Mucosa of stomach (tissue), 1 donor: ENCODE results near the gene TSPEAR.

ENCODE experiments used
- H3K27me3 ChIP-seq: one replicate; pipeline ENCODE4 v1.7.0; 2013; ENCODE audit warnings: mild to moderate bottlenecking, low read length; ENCODE audit not compliant: control insufficient read depth, insufficient read depth
- H3K36me3 ChIP-seq: one replicate; pipeline ENCODE4 v1.7.0; 2013; ENCODE audit warnings: low read length; ENCODE audit not compliant: control insufficient read depth, insufficient read depth
- H3K4me1 ChIP-seq: one replicate; pipeline ENCODE4 v1.7.0; 2013; ENCODE audit warnings: mild to moderate bottlenecking, low read length; ENCODE audit not compliant: control insufficient read depth, insufficient read depth
- H3K4me3 ChIP-seq: one replicate; pipeline ENCODE4 v1.7.0; 2013; ENCODE audit warnings: low read length
- H3K9ac ChIP-seq: one replicate; pipeline ENCODE4 v1.7.0; 2013; ENCODE audit warnings: mild to moderate bottlenecking, low read length, moderate library complexity
- H3K9me3 ChIP-seq: one replicate; pipeline ENCODE4 v1.7.0; 2013; ENCODE audit warnings: mild to moderate bottlenecking, low read length, moderate library complexity; ENCODE audit not compliant: control insufficient read depth
- donor health status: Pancreatic carcinoma.

TSPEAR gene

DNA sequence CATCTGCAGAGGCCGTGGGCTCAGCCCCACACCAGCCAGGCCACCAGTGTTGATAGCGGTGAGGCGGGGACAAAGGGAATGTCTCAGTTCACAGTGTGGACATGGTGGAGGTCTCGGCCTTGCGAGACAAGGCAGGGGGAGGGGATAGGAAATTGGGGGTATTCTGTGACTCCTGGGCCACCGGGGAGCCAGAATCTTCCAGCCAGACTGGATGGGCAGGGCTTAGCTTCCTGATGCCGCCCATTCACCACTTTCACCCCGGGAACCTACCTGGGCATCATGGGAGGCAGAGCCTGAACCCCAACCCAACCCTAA, 251.0 kb downstream of the TSPEAR start:
- Histone ChIP-seq H3K4me3 (no peak overlapping the region), H3K9me3 (no peaks in the 10 kb centered on the region), H3K27me3 (no peaks in the 10 kb centered on the region), H3K4me1 (peaks cover 17% of the 10 kb centered on the region), H3K9ac (no peak overlapping the region), H3K36me3 (no peaks in the 10 kb centered on the region)

DNA sequence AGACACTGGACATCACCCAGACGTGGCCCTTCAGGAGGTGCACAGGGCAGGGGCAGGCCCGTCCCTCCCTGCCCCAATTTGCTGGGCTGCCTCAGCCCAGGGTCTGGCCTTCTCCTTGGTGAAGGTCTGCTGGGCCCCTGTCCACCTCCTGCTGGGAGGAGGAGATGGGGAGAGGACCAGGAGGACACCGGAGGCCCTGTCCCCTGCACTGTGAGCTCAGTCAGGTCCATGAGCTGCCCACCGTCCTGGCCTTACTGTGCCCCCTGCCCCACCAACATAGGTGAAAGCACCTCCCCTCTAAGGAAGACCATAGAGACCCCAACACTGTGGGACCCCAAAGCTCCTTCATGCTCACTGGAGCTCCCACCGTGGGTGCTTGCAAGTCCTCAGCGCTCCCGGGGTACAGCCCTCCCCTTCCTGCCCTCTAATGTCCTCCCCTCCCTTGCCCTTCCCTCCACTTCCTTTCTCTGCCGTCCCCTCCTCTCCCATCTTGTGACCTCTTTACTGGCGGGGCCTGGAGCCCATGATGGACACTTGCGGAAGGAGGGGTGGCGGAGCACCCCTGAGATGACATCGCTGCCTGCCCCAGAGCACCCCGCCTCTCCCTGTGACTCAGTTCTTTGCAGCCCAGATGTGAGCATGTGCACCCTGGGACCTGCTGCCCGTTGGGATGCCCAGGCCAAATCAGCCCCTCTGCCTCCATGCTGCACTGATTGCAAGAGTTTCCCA, 251.5 kb downstream of the TSPEAR start:
- H3K4me3 ChIP-seq, result no peak overlapping the region
- no peaks in the 10 kb centered on the region for H3K9me3 ChIP-seq
- no peak overlapping the region for H3K9ac ChIP-seq
- H3K27me3 ChIP-seq, result no peaks in the 10 kb centered on the region
- peaks cover 17% of the 10 kb centered on the region for H3K4me1 ChIP-seq
- no peaks in the 10 kb centered on the region for H3K36me3 ChIP-seq

DNA sequence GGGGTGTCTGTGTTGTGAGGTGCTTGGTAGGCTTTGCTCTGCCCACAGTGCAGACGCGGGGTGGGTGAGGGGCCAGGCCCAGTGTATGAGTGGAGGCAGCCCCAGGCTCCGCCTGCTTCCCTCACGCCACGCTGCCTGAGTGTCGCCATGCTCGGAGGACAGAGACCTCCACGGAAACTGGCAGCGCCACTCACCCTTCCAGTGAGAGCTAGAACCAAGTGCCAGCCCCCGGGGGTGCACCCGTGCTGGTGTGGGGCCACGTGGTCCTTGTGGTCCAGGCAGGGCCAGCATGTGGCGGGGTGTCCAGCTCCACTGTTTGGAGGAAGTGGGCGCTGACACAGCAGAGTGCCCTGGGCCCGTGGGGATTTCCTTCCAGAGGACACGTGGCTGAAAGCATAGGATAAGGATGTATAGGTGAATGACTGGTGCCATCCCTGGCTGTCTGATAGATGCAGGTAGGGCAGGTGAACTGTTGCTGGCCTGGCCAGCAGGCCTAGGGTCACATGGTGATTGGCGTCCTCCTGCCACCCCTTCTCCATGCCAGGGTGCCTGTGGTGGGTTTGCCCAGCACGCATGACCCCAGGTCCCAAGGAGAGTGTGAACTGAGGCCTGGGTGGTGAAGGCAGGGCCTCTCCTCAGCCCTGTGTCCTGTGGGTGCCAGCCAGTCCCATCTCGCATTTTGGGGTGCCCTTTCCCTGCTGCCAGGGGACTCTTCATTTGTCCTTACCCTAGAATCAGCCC, 252.2 kb downstream of the TSPEAR start:
- Histone ChIP-seq H3K9me3 (no peaks in the 10 kb centered on the region), H3K9ac (no peak overlapping the region), H3K4me1 (peaks cover 17% of the 10 kb centered on the region), H3K4me3 (no peak overlapping the region), H3K36me3 (no peaks in the 10 kb centered on the region), H3K27me3 (no peaks in the 10 kb centered on the region)

DNA sequence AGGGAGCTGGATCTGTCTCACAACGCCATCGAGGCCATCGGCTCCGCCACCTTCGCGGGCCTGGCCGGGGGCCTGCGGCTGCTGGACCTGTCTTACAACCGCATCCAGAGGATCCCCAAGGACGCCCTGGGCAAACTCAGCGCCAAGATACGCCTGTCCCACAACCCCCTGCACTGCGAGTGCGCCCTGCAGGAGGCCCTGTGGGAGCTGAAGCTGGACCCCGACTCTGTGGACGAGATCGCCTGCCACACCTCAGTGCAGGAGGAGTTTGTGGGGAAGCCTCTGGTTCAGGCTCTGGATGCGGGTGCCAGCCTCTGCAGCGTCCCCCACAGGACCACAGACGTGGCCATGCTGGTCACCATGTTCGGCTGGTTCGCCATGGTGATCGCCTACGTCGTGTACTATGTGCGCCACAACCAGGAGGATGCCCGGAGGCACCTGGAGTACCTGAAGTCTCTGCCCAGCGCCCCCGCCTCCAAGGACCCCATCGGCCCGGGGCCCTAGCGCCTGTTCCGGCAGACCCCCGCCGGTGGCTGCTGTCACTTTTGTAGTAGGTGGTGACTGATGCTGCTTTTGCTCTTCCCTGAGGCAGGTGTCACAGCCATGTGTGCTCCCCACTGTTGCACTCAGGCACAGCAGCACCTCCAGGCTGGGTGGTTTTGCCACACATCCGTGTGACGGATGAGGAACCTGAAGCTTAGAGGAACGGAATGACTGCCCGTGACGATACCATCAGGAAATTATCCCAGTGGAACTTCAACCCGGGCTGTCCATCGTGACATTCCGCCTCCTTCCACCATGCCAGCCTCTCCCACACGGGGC, 254.2 kb downstream of the TSPEAR start:
- H3K4me1 ChIP-seq, result peaks cover 17% of the 10 kb centered on the region
- H3K27me3 ChIP-seq, result no peaks in the 10 kb centered on the region
- no peaks in the 10 kb centered on the region for H3K36me3 ChIP-seq
- H3K9ac ChIP-seq, result no peak overlapping the region
- no peaks in the 10 kb centered on the region for H3K9me3 ChIP-seq
- no peak overlapping the region for H3K4me3 ChIP-seq

DNA sequence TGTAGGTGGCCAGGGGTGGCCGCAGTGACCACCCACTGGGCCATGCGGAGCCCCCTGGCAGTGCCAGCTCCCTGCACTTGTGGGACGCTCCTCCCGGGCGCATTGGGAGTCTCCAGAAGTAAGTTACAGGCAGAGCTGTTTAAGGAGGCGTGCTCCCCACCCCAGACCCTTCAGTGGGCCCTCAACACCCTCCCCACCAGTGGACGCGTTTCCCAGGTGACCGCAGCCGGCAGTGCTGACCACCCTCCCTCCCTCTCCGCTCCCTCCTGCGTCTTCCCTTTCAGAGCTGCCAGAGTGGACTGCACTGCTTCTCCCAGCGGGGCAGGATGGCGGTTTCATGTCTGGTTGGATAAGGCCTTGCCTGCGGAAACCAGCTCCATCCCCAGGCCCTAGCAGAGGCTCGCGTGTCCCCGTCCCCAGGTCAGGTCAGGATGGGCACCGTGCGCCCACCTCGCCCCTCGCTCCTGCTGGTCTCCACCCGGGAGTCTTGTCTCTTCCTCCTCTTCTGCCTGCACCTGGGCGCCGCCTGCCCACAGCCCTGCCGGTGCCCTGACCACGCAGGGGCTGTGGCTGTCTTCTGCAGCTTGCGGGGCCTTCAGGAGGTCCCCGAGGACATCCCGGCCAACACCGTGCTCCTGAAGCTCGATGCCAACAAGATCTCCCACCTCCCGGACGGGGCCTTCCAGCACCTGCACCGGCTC, 255.0 kb downstream of the TSPEAR start:
- Histone ChIP-seq H3K36me3 (no peaks in the 10 kb centered on the region), H3K27me3 (no peaks in the 10 kb centered on the region), H3K9me3 (no peaks in the 10 kb centered on the region), H3K4me1 (peaks cover 17% of the 10 kb centered on the region), H3K4me3 (peak overlapping the region; percentile 22), H3K9ac (peak overlapping the region; percentile 62)

DNA sequence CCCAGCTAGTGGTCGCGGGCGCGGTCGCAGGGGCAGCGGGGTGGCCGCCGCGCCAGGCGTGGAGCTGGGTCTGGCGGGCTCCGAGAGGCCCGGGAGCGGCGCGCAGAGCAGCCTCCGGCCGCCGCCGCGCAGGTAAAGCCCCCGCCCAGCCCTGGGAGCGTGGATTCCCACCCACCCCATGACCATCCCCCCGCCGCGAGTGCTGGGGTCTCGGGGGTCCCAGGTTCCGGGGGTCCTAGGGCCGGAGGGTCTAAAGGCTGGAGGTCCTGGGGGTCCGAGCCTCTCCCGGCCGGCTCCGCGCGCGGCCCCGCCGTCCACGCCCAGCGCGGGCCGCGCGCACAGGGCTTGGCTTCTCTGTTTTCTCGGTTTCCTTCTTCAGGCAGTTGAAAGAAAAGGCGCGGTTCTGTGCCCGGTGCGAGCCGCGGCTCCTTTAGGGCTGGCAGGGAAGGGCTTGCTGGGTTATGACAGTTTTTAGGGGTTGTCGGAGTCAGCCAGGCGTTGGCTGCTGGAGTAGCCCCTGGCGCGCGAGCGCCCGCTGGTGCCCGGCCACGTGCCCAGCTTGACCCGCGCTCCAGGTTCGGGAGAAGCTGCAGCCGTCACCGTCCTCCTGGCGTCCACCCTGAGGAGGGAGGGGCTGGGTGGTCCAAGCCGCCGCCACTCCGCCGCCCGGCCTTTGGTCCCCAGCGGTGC, 255.7 kb downstream of the TSPEAR start:
- no peaks in the 10 kb centered on the region for H3K36me3 ChIP-seq
- no peaks in the 10 kb centered on the region for H3K27me3 ChIP-seq
- H3K9ac ChIP-seq, result peak overlapping the region; percentile 62
- H3K9me3 ChIP-seq, result no peaks in the 10 kb centered on the region
- H3K4me1 ChIP-seq, result peaks cover 17% of the 10 kb centered on the region
- H3K4me3 ChIP-seq, result peak overlapping the region; percentile 22

DNA sequence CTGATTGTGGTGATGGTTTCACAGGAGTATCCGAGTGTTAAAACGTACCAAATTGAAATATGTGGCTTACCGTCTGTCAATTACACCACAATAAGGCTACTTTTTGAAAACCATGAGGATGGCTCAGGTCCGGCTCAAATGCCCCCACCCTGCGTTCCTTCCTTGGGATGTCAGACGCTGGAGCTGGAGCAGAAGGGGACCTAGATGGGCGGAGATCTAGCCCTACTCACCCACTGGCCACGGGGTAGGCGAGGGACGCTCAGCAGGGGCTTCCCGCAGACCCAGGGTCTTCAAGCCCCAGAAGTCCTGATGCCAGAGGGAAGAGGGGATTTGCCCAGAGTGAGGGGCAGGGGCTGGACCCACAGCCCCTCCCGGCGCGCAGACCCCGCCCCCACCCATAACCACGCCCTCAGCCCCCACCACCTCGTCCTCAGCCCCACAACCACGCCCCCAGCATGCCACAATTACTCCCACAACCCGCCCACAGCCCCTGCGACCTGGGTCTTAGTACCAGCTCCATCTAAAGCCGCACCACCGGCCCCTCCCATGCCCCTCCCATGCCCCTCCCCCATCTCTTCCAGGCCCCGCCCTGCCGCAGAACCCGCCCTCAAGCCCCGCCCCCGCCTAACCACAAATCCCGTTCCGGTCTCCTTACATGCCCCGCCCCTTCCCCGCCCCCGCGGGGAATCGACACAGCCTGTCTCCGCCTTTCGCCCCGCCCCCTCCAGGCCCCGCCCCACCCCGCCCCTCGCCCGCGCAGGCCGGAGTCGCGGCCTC, 256.4 kb downstream of the TSPEAR start, which contains the start of gene LRRC3:
Gene LRRC3 (plus strand): TSS at position 764 of the 777 bp plus-strand sequence. CDS start 1,135 bp downstream, outside the sequence.
- Histone ChIP-seq H3K4me1 (peaks cover 17% of the 10 kb centered on the region), H3K27me3 (no peaks in the 10 kb centered on the region), H3K9ac (peak within 1 kb of the TSS; percentile 62), H3K9me3 (no peaks in the 10 kb centered on the region), H3K36me3 (no peaks in the 10 kb centered on the region), H3K4me3 (peak within 1 kb of the TSS; percentile 22)

DNA sequence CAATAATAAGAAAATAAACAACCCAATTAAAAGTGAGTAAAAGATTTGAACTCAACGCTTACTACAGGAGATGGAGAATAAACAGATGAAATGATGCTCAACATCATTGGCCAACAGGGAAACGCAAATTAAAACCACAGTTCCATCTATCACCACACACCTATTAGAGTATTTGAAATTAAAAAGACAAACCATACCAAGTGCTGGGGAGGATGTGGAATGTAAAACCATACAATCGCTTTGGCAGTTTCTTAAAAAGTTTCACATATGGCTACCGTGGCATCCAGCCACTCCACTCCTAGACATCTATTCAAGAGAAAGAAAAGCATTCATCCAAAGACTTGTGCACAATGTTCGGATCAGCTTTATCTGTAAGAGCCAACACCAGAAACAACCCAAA, 257.3 kb downstream of the TSPEAR start:
- H3K36me3 ChIP-seq, result no peaks in the 10 kb centered on the region

DNA sequence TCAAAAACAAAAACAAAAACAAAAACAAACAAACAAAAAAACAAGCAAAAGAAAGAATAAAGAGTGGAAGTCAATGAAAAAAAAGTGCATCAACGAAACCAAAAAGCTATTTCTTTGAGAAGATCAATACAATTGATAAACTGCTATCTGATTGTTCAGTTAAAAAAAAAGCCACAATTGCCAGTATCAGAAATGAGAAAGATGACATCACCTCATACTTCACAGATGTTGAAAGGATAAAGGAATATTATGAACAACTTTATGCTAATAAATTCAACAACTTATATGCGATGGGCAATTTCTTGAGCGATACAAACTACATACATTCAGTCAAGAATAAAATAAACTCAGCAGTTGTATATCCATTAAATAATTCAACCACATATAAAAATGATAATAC, 258.3 kb downstream of the TSPEAR start:
- no peak overlapping the region for H3K9ac ChIP-seq
- no peaks in the 10 kb centered on the region for H3K9me3 ChIP-seq
- H3K4me3 ChIP-seq, result no peak overlapping the region
- no peaks in the 10 kb centered on the region for H3K36me3 ChIP-seq
- peaks cover 16% of the 10 kb centered on the region for H3K4me1 ChIP-seq
- H3K27me3 ChIP-seq, result peaks cover 7% of the 10 kb centered on the region

More for the DNA sequence above, 257.3 kb downstream of the TSPEAR start:
- Histone ChIP-seq H3K27me3 (no peaks in the 10 kb centered on the region), H3K9me3 (no peaks in the 10 kb centered on the region), H3K4me3 (no peak overlapping the region), H3K4me1 (peaks cover 17% of the 10 kb centered on the region), H3K9ac (no peak overlapping the region)

DNA sequence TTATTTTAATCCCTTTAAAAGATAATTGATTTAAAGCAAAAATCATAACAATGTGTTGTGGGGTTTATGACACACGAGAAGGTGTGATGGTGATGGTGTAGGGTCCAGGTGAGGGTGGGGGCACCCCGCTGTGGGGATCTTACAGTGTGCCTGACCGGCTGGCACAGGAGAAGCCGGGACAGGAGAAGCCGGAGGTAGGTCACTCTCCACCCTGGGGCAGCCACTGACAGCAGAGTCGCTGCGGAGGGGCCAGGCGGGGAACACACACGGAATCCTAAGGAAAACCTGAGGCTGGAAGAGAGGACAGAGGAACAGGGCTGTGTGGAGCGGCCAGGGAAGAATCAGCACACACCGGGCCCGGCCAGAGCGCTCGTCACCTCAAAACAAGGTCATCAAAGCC, 260.4 kb downstream of the TSPEAR start:
- Histone ChIP-seq H3K4me1 (peaks cover under 1% of the 10 kb centered on the region), H3K27me3 (peaks cover 7% of the 10 kb centered on the region), H3K36me3 (no peaks in the 10 kb centered on the region), H3K4me3 (no peak overlapping the region), H3K9me3 (no peaks in the 10 kb centered on the region), H3K9ac (no peak overlapping the region)

DNA sequence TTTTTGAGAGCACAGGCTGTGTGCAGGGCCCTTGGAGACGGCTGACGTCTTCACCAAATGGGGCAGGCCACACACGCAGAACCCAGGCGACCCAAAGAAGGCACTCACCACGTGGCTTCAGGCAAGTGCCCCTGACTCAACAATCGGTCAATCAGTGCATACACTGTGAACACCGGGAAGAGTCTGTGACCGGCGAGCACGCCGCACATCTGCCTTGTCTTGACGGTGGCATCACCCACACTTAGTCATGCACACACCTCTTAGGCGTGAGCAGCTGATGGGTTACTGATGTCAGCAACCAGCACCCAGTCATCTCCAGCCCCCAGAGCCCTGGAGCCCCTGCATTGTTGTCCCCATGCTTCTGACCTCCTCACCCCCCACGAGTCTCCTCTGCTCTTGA, 261.0 kb downstream of the TSPEAR start:
- Histone ChIP-seq H3K4me1 (no peaks in the 10 kb centered on the region), H3K27me3 (peaks cover 7% of the 10 kb centered on the region), H3K9ac (no peak overlapping the region), H3K4me3 (no peak overlapping the region), H3K9me3 (no peaks in the 10 kb centered on the region), H3K36me3 (no peaks in the 10 kb centered on the region)
